PFSK-1 (cell line): Measurements from ENCODE around the gene KCP.

Experiments
- FOXP2 ChIP-seq: optimal IDR thresholded peaks from 2 replicates; pipeline ENCODE3; 2011; ENCODE audit warnings: borderline replicate concordance, control low read depth, inconsistent platforms; ENCODE audit not compliant: insufficient read depth; ENCODE audit errors: extremely low read length, extremely low read depth
- POLR2AphosphoS5 ChIP-seq: IDR thresholded peaks from 2 replicates; pipeline ENCODE4 v1.6.1; 2012; ENCODE audit warnings: low read depth, mild to moderate bottlenecking, control low read depth, low read length, moderate library complexity
- SIN3A ChIP-seq: IDR thresholded peaks from 2 replicates; pipeline ENCODE4 v1.6.1; 2012; ENCODE audit warnings: mild to moderate bottlenecking, low read length, moderate library complexity, borderline replicate concordance; ENCODE audit not compliant: insufficient read depth
- TAF1 ChIP-seq: IDR thresholded peaks from 2 replicates; pipeline ENCODE4 v1.6.1; 2012; ENCODE audit warnings: low read length, control low read depth, borderline replicate concordance; ENCODE audit not compliant: insufficient read depth
- TF ChIP-seq, protein P1 (sequence below), 2 experiments: IDR thresholded peaks; 2 replicates each; pipeline versions ENCODE4 v1.6.1 to v1.8.0; 2011 to 2012; ENCODE audit warnings: low read depth in 2 of 2, low read length in 2 of 2, control low read depth in 1 of 2, inconsistent platforms in 1 of 2, mild to moderate bottlenecking in 1 of 2, moderate library complexity in 1 of 2; ENCODE audit not compliant: insufficient read depth in 1 of 2

The KCP gene

DNA sequence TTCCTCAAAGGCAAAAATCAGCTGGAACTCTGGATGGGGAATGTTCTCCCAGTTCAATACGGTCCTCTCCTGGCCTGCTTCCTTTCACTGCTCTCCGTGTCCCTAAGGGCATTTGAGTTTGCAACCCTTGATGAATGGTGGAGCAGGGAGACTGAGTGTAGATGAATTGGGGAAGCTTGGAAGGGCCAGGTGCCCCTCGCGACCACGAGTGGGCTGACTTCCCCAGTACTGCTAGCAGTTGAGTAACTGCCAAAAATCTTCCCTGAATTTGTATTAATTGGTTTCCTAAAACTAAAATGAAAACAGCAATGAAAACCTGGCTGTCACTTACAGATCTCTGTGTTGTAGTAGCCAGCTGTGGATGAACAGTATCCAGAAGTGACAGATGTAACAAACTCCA, 40.8 kb upstream of the KCP start:
- TF ChIP-seq POLR2AphosphoS5 (no peak), SIN3A (no peak), TAF1 (no peak), FOXP2 (no peak)
- TF ChIP-seq, protein P1, sequence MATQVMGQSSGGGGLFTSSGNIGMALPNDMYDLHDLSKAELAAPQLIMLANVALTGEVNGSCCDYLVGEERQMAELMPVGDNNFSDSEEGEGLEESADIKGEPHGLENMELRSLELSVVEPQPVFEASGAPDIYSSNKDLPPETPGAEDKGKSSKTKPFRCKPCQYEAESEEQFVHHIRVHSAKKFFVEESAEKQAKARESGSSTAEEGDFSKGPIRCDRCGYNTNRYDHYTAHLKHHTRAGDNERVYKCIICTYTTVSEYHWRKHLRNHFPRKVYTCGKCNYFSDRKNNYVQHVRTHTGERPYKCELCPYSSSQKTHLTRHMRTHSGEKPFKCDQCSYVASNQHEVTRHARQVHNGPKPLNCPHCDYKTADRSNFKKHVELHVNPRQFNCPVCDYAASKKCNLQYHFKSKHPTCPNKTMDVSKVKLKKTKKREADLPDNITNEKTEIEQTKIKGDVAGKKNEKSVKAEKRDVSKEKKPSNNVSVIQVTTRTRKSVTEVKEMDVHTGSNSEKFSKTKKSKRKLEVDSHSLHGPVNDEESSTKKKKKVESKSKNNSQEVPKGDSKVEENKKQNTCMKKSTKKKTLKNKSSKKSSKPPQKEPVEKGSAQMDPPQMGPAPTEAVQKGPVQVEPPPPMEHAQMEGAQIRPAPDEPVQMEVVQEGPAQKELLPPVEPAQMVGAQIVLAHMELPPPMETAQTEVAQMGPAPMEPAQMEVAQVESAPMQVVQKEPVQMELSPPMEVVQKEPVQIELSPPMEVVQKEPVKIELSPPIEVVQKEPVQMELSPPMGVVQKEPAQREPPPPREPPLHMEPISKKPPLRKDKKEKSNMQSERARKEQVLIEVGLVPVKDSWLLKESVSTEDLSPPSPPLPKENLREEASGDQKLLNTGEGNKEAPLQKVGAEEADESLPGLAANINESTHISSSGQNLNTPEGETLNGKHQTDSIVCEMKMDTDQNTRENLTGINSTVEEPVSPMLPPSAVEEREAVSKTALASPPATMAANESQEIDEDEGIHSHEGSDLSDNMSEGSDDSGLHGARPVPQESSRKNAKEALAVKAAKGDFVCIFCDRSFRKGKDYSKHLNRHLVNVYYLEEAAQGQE (IDR thresholded peaks at IDR 0.05; ENCODE audit: insufficient read depth in 1 of 2, low read depth in 2 of 2, low read length in 2 of 2), result no peak

DNA sequence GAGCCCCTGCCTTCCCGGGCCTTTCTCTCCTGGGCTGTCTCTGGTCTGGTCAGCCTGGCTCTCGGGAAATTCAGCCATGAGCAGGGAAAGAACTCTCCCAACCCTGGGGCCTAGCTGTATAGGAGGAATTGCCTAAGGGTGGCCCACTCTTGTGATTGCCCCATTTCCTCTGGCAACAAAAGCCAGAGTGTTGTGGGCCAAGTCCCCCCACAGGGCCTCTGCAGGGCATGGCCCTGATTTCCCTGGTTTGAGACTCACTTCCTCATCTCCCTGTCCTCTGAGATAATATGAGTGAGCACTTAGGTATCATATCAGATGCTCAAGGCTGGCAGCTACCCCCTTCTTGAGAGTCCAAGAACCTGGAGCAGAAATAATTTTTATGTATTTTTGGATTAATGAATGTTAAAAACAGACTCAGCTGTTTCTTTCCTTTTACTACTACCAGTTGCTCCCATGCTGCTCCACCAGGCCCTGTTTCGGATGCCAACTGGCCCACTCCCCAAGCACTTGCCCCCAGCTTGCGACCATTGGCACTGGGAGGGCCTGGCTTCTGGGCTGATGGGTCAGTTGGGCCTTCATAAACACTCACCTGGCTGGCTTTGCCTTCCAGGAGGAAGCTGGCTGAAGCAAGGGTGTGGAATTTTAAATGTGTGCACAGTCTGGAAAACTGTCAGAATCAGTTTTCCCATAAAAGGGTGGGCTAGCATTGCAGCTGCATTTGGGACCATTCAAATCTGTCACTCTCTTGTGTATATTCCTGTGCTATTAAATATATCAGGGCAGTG, 38.7 kb upstream of the KCP start:
- no peak for TF ChIP-seq FOXP2
- TF ChIP-seq SIN3A, result no peak
- TF ChIP-seq TAF1, result no peak
- TF ChIP-seq POLR2AphosphoS5, result no peak
- TF ChIP-seq, protein P1 (IDR thresholded peaks at IDR 0.05; ENCODE audit: insufficient read depth in 1 of 2, low read depth in 2 of 2, low read length in 2 of 2), result no peak

DNA sequence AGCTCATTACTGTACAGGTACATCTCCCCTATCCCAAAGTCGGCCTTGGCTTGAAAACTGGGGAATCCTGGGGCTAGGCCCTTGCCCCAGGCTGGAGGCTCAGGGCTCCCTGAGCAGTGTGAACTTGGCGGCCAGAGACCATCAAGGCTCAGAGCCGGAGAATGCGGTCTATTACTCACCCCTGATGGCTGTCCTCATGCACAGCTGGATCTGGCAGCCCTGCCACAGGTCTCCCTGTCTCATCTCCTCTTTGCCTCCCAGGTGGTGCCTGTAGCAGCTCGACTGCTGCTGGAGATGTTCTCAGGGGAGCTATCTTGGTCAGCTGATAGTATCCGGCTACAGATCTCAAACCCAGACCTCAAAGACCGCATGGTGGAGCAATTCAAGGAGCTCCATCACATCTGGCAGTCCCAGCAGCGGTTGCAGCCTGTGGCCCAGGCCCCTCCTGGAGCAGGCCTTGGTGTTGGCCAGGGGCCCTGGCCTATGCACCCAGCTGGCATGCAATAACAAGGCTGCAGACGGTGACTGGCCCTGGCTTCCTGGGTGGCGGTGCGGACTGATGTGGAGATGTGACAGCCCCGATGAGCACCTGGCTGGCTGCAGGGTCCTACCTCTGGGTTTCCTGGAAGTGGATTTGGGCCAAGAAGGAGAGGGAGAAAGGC, 37.9 kb upstream of the KCP start:
- TF ChIP-seq, protein P1 (IDR thresholded peaks at IDR 0.05; ENCODE audit: insufficient read depth in 1 of 2, low read depth in 2 of 2, low read length in 2 of 2), result no peak
- no peak for TF ChIP-seq SIN3A
- no peak for TF ChIP-seq FOXP2
- TF ChIP-seq TAF1, result no peak
- TF ChIP-seq POLR2AphosphoS5, result no peak

DNA sequence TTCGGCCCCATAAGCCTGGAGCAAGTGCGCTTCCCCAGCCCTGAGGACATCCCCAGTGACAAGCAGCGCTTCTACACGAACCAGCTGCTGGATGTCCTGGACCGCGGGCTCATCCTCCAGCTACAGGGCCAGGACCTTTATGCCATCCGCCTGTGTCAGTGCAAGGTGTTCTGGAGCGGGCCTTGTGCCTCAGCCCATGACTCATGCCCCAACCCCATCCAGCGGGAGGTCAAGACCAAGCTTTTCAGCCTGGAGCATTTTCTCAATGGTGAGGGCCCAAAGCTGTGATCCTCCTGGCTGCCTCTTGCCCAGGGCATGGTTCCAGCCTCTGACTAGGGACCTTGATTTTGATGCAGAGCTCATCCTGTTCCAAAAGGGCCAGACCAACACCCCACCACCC, 37.3 kb upstream of the KCP start:
- TF ChIP-seq, protein P1 (IDR thresholded peaks at IDR 0.05; ENCODE audit: insufficient read depth in 1 of 2, low read depth in 2 of 2, low read length in 2 of 2), result no peak
- no peak for TF ChIP-seq POLR2AphosphoS5
- TF ChIP-seq SIN3A, result no peak
- no peak for TF ChIP-seq FOXP2
- no peak for TF ChIP-seq TAF1
